ENCODE measurements around the gene ZNF736. TPM values are rescaled to one million over a fixed set of nuclear protein-coding genes. Genes with fewer than 3 reads are reported as not detected.
"Not testable (repeated sequence)": the region's sequence is repeated elsewhere in the genome, so short reads cannot be mapped to it uniquely, and the experiment has no call there.

ZNF736 gene
- total RNA-seq (2014; rRNA removed; shearing (Covaris generic); ENCODE audit: low replicate concordance): 3.1 and 4.5 TPM in 2 replicates

DNA sequence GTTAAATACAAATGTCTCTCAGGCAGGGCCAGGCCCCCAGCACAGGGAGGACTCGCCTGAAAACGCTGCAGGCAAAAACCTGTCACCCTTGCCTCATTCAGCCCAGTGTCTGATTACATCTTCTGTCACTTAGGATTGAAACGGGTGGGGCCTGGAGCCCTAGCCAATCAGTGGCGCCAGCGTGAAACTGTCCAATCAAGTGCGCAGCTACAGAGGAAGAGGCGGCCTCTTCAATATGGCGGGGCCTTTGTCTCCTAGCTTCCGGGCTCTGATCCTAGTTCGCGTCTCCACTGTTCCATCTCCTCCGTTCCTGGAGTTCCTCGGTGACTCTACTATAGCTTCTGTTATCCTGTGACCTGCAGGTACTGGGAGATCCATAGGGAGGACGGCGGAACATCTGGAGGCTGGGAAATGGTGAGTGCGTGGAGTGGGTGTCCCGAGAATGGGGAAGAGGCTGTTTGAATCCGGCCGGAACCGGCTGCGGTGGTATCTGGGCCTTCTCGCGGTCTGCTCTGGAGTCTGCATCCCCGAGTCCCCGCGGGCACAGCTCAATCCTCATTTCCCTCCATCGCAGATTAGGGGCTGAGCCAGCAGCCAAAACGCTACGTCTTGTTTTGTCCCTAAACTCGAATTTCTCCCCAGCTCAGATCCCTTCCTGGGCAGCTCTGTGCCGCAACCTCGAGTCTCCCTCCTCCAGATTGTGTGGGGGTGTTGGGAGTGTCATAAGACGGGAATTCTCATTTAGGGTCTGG, at the start of gene ZNF736:
TSS of gene ZNF736 (plus strand) at position 222 of the 752 bp plus-strand sequence. CDS start at position 412, 190 bp downstream.
- peak; percentile 91 for DNase-seq (ENCODE audit: low read depth)
- in situ Hi-C loops (cut with HindIII; ENCODE audit: low pct_unique_long_range_greater_than_20kb, low sequenced_read_pairs): no loop called here

DNA sequence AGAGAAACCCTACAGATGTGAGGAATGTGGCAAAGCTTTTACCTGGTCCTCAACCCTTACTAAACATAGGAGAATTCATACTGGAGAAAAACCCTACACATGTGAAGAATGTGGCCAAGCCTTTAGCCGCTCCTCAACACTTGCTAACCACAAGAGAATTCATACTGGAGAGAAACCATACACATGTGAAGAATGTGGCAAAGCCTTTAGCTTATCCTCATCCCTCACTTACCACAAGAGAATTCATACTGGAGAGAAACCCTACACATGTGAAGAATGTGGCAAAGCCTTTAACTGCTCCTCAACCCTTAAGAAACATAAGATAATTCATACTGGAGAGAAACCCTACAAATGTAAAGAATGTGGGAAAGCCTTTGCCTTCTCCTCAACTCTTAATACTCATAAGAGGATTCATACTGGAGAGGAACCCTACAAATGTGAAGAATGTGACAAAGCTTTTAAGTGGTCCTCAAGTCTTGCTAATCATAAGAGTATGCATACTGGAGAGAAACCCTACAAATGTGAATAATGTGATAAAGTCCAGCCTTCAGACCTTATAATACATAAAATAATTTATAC, 47.3 kb upstream of the ZNF736 start:
- in situ Hi-C loops (cut with HindIII; ENCODE audit: low pct_unique_long_range_greater_than_20kb, low sequenced_read_pairs): no loop called here
- DNase-seq (ENCODE audit: low read depth): no peak

DNA sequence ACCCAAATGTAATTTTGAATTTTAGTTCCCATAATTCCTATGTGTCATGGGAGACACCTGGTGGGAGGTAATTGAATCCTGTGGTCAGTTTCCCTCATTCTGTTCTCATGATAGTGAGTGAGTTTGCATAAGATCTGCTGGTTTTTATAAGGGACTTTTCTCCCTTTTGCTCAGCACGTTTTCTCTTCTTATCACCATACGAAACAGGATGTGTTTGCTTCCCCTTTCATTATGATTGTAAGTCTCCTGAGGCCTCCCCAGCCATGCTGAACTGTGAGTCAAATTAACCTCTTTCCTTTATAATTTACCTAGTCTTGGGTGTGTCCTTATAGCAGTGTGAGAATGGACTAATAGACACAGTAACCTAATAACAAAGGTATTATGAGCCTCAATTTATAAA, 36.1 kb upstream of the ZNF736 start:
- DNase-seq (ENCODE audit: low read depth): no peak
- in situ Hi-C loops (cut with HindIII; ENCODE audit: low pct_unique_long_range_greater_than_20kb, low sequenced_read_pairs): no loop called here

DNA sequence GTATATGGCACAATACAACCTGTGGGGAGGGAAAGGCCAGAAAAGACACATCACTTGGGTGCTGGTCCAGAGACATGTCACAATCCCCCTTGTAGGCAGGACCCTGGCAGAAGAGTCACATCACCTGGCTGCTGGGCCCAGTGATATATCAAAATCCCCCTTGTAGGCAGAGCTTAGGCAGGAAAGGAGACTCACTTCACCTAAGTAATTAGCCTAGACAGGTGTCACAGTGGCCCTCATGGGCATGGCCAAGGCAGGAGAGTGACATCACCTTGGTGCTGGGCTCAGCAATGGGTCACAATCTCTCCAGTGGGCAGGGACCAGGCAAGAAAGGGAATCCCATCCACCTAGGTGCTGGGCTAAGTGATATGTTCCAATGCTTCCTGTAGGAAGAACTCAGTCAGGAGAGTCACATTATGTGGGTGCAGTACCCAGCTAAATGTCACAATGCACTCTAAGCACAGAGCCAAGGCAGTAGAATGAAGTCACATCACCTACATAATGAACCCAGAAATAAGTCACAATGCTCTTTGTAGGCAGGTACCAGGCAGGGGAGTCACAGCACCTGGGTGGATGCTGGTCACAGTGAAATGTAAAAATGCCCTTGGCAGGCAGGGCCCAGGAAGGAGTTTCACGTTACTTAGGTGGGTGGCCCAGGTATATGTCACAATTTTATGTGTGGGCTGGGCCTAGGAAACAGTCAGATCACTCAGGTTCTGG, 18.9 kb upstream of the ZNF736 start:
- DNase-seq (ENCODE audit: low read depth): no peak
- in situ Hi-C loops (cut with HindIII; ENCODE audit: low pct_unique_long_range_greater_than_20kb, low sequenced_read_pairs): no loop called here

DNA sequence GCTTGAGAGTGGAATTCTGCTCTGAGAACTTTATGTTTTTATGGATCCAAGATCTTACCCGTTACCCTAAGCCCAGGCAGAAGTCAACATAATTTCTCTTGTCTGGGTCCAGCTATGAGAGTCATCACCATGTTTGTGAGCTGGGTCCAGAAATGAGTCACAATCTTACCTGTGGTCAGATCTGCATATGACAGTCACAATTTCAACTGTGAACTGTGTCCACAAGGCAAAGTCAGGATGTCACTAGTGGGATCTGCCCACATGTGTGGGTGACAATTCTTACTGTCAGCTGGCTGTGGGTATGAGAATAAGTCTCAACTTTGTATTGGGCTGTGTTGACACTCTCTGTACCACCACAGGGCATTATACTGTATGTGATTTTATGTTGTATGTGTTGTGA, 16.3 kb upstream of the ZNF736 start:
- in situ Hi-C loops (cut with HindIII; ENCODE audit: low pct_unique_long_range_greater_than_20kb, low sequenced_read_pairs); DNase-seq (ENCODE audit: low read depth): not testable (repeated sequence)

DNA sequence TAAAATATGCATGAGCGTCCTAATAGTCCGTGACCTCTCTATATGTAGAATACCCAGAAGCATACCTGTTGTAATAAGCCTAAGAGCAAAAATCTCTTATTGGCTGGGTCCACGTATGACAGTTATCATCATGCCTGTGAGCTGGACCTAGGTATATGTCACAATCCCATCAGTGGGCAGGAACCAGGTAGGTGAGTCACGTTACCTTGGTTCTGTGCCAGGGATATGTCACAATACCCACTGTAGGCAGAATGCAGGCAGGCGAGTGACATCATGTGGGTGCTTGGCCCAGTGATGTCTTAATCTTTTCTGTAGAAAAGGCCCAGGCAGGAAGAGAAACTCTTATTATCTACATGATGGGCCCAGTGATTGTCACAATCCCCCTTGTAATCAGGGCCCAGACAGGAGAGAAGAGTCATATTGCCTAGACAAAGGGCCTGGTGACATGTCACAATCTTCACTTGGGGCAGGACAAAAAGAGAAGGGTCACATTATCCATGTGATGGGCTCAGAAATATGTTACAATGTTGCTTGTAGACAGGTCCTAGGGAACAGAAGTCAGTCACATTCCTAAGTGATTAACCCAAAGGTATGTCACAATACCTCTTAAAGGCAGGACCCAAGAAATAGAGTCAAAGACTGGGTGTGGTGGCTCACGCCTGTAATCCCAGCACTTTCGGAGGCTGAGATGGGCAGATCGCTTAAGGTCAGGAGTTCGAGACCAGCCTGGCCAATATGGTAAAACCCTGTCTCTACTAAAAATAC, 12.9 kb upstream of the ZNF736 start:
- no peak for DNase-seq (ENCODE audit: low read depth)
- in situ Hi-C loops (cut with HindIII; ENCODE audit: low pct_unique_long_range_greater_than_20kb, low sequenced_read_pairs): no loop called here

DNA sequence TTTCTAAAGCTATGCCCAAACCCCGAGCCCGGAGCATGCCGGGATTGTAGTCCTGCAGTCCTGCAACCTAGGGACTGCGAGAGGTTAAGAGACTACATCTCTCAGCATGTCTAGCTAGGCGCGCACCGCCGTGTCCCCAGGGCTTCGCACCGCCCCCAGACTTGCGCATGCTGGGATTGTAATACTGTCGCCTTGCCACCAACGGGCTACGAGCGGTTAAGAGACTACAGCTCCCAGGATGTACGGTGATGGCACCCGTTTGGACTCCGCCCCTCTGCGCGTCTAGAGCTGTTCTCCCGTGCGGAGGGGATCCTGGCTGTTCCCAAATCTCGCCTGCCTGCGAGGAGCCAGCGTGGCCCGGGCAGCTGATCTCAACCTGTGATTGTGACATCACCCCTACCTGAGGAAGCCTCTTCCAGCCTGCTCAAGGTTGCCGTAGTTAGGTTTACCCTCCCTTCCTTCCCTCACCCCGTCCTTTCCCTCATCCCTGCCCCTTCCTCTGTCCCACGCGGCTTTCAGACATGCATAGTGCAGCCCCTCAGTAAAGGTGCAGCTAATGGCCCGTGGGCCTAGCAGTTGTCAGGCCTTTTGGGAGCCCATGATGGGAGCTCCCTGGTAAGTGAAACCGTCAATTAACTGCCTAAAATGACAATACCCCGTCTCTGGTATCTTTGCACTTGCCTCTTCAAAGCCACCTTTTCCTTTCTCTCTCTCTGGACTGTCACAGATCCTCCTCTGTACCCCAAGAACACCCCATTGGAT, 6.3 kb upstream of the ZNF736 start:
- in situ Hi-C loops (cut with HindIII; ENCODE audit: low pct_unique_long_range_greater_than_20kb, low sequenced_read_pairs): no loop called here
- DNase-seq (ENCODE audit: low read depth): peak; percentile 86

DNA sequence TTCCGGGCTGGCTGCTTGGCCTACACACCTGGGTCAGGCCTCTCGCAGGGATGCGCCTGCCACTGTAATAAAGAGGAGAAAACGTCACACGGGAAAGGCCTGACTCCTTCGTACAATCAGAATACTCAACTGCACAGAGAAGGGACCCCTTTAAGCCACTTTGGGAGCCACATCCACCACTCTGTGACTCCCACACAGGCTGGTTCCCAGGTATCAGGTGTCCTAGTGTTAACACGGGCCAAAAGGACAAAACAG, 5.8 kb upstream of the ZNF736 start:
- in situ Hi-C loops (cut with HindIII; ENCODE audit: low pct_unique_long_range_greater_than_20kb, low sequenced_read_pairs): no loop called here
- DNase-seq (ENCODE audit: low read depth): no peak

DNA sequence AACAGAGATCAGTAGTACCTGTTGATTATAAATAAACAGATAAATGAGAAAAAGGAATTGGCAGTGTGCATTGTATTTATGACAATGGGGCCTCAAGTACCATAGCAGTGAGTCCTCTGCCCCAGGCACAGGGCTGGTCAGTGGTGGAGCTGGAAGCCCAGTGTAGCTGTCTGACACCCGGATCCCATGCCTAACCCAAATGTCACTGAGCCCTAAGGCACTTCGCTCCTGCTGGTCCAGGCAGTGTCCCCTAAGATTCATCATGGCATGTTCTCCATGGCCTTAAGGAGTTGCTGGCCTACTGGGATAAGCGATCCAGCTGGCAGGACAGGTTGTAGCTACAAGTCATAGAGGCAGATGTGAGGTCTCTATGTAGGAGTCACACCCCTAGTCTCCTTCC, 3.3 kb upstream of the ZNF736 start:
- DNase-seq (ENCODE audit: low read depth): no peak
- in situ Hi-C loops (cut with HindIII; ENCODE audit: low pct_unique_long_range_greater_than_20kb, low sequenced_read_pairs): no loop called here

DNA sequence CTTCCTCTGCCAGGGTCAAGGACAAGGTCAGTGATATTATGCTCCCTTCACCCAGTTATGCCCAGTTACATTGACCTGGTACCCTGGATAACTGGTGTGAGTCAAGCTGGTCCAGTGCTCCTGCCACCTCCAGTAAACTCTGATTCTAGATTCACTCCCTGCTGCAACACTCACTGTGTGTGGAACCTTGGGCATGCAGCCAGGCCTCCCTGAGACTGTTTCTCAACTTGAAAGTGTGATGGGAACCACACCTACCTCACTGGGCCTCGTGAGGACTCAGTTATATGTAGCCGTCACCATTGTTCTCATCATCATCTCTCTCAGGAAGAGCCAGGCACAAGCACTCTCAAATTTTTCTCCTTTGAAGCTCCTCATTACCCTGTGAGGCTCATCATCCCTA, 935 bp upstream of the ZNF736 start:
- in situ Hi-C loops (cut with HindIII; ENCODE audit: low pct_unique_long_range_greater_than_20kb, low sequenced_read_pairs): no loop called here
- DNase-seq (ENCODE audit: low read depth): no peak

DNA sequence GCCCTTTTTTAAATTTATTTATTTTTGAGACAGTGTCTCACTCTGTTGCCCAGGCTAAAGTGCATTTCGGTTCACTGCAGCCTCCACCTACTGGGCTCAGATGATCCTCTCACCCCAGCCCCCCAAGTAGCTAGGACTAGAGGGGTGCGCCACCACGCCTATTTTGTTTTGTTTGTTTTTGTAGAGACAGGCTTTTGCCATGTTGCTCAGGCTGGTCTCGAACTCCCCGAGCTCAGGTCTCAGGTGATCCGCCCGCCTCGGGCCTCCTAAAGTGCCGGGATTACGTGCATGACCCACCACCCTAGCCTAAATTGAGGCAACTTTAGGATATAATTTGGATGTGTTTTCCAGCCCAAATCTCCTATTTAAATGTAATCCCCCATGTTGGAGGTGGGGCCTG, 805 bp downstream of the ZNF736 start:
- DNase-seq (ENCODE audit: low read depth): no peak
- in situ Hi-C loops (cut with HindIII; ENCODE audit: low pct_unique_long_range_greater_than_20kb, low sequenced_read_pairs): no loop called here

DNA sequence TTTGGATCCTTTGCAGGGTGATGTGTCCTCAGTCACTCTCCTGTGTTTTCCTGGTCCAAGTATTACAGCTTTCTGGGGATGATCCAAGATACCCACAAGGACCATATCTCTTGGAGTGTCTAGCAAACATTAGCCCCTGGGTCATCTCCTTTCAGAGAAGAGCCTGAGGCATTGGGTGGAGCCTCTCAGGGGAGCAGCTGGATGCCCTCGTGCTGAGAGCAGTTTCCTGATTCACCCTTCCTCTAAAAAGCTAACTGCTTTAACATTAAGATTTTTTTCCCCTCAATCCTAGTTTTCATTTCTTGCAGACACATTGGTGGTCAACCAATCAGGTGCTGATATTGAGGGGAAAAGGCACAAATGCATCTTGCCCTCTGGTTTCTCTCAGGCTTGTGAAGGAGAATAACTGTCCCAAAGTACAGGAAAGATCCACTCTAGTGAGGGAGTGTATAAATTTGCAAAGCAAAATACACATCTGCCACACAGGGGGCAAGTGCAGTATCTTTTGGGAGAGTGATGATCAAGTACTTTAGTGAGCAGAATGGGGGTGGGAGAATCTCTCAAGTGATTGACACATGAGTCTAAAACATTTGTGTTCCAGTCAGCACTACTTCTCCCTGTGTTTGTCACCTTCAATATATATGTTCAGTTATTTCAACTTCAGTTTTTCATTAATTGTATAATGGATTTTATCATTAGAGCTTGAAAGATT, 2.4 kb downstream of the ZNF736 start:
- DNase-seq (ENCODE audit: low read depth); in situ Hi-C loops (cut with HindIII; ENCODE audit: low pct_unique_long_range_greater_than_20kb, low sequenced_read_pairs): not testable (repeated sequence)

DNA sequence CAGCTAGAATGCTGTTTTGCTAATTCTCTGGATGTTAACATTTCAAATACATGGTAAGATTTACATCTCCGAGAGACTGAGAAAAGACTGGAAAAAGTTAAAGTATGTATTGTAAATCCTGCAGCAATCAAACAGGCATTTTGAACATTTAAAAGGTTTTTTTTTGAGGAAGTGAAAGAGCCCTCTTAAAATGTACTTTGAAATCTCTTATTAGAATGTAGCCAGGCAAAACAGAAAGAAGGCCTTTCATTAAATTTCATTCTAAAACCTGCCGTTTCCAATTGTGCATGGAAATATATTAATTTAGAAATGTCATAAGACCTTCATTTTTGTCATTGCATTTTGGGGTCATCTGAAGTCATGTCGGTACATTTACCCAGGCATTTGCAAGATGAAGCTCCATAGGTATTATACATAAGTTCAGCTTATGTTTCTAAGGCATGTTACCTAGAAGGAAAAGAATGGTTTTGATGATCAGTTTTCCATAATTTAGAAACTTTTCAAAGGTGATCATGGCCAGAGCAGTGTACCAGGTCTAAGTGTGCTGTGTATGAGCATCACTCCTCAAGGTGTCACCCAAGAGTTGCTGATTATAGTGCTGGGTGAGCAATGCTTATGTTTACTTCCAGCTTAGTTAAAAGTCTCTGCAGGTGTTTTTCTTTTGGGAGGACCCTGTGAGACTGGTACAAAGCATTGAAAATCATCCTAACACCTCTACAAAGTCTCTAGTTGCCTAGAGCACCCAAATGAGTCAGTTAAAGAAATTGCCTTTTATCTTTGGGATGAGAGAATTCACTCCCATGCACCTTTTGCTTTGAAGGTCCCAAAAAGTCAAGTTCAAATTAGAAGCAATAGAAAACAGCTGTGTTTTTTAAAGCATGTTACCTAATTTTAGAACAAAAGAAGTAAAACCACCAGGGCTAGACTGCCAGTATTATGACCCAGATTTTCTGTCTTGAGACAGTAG, 7.1 kb downstream of the ZNF736 start:
- no peak for DNase-seq (ENCODE audit: low read depth)
- in situ Hi-C loops (cut with HindIII; ENCODE audit: low pct_unique_long_range_greater_than_20kb, low sequenced_read_pairs): no loop called here

DNA sequence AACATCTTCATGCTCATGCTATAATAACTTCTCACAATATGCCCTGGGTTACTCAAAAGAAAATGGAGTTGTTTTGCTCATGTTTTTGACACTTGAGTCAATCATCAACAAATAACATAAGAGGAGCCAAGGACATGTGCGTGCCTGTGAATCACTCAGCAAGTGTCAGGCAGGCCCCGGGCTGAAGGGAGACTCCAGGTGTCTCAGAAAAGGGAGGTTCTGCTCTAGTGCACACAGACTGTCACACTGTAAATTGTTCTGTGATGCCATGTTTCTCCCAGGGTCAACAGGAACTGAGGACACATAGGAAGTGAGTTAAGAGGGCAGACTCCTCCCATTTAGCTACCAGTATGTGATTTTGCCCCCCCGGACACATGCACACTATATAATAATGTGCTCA, 10.4 kb downstream of the ZNF736 start:
- DNase-seq (ENCODE audit: low read depth): not testable (repeated sequence)

DNA sequence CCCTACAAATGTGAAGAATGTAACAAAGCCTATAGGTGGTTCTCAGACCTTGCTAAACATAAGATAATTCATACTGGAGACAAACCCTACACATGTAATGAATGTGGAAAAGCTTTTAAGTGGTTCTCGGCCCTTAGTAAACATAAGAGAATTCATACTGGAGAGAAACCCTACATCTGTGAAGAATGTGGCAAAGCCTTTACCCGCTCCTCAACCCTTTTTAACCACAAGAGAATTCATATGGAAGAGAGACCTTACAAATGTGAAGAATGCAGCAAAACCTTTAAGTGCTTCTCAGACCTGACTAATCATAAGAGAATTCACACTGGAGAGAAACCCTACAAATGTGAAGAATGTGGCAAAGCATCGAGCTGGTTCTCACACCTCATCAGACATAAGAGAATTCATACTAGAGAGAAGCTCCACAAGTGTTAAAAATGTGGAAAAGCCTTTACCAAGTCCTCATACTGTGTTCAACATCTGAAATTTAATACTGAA, 35.0 kb downstream of the ZNF736 start:
- DNase-seq (ENCODE audit: low read depth); in situ Hi-C loops (cut with HindIII; ENCODE audit: low pct_unique_long_range_greater_than_20kb, low sequenced_read_pairs): not testable (repeated sequence)

More for the DNA sequence above, 10.4 kb downstream of the ZNF736 start:
- in situ Hi-C loops (cut with HindIII; ENCODE audit: low pct_unique_long_range_greater_than_20kb, low sequenced_read_pairs): not testable (repeated sequence)

DNA sequence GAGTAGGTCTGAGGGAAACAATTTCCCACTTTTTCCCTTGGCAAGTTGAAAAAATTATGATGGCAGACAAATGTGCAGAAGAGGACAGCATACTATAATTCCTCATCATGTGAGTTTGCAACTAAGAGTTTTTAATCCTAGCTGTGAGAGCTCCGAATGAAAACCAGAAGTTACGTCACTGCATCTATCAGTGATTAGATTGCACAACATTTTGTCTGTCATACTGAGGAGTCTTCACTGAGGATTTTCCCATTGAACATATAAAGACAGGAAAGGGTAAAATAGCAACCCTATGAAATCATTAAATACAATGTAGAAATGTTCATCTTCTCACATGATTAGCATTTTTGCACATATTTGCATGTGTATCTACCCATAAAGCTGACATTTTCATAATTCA, 45.8 kb downstream of the ZNF736 start:
- in situ Hi-C loops (cut with HindIII; ENCODE audit: low pct_unique_long_range_greater_than_20kb, low sequenced_read_pairs): no loop called here
- DNase-seq (ENCODE audit: low read depth): no peak
